ENCODE data around the gene PLXNA2.

The PLXNA2 gene

DNA sequence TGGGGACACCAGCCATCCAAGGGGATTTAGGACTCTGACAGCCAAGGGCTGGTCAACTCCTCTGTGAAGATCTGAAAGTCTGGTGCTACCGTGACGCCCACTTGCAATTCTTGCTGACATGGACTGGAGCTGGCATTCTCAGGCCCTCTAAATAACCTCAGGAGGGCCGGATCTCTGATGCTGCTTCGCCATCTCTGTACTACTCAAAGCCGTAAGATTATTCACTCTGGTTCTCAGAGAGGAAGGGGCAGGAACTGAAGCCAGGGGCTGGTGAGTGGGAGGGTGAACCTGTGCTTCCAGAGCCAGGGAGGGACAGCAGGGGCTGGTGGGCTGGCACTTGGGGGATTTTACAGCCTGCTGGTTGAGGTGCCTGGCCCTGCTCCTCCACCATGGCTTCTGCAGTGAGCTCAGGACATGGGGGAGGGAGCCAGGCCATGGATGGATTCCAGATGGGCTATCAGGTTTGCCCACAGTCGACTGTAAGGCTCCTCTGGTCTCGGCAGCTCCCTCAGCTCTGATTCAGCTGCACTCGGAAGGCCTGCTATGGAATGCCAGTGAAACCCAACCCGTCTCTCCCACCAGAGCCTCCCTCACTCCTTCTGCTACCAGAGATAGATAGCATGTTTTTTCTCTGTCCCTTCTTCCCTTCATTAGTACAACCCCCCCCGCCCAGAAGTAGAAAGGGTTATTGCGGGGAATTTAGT is 84.5 kb downstream of the PLXNA2 start:
- DNase-seq = no peak

DNA sequence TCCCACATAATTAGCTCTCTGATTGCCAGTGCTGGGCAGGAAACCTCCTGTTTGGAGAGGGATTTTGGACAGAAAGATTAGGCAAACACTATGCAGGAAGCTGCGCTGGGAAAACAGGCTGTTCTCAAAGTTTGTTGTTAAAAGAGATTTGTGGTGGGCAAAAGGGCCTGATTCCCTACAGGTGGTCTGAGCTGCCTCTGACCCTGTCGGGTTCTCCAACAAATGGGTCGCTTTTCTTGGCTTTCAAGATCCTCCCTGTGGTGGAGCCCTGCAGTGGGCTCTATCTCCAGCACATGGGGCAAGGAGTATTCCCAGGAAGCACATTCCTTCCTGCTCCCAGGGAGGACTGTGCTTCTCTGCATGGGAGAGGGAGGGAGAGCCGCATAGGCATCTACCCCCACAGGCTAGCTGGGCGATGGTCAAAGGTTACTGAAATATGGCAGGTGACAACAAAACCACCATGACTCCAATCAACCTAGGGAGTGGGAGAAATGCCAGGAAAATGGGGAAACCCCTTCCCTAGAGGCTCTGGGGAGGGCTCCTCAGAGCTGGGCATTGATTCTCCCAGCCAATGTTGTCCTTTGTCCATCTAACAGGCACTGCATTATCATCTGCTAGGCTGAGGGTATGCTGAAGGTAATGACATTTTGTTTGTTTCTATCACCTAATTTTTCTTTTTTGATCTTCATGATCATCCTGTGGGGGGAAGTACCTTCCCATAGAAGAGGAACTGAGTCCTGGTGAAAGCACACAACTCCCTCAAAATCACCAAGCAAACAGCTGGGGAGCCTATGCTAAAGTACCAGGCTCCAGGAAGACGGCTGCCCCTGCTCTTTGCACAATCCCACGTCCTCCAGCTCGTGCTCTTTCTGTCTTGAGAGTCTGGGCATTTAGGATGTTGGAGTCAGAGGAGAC is 85.3 kb downstream of the PLXNA2 start:
- no peak for DNase-seq

DNA sequence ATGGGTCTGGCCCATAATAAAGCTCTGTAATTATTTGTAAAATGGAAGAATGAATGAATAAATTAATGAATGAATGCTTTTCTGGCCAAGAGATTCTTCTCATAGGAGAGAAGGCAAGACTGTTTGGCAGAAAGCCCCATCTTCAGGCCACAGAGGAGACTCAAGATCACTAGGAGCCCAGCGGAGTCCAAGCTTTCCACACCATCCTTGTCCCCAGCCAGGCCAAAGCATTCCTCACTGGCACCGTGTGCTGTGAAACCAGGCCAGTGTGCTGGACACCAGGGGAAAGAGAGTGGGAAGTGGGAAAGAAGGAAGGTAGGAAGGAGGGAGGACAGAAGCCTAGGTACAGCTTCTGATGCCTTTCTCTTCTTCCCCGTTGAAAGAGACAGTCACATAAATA is 86.4 kb downstream of the PLXNA2 start:
- no peak for DNase-seq

DNA sequence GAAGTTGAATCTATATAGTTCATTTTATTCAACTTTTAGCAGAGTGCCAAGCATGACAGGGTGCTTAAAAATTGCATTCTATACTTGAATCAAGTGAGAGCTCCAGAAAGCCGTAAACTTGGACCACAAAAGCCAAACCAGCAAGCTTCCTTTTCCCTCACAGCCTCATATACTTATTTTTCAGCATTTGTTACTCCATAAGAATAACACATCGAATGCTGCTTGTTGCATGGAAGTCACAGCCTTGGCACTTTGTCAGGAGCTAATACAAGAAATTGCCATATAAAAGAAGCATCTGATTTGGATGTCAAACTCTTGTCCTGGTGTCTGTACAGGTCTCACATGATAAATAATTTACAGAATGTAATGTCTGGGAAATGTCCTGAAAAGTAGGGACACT is 87.4 kb downstream of the PLXNA2 start:
- DNase-seq = no peak

DNA sequence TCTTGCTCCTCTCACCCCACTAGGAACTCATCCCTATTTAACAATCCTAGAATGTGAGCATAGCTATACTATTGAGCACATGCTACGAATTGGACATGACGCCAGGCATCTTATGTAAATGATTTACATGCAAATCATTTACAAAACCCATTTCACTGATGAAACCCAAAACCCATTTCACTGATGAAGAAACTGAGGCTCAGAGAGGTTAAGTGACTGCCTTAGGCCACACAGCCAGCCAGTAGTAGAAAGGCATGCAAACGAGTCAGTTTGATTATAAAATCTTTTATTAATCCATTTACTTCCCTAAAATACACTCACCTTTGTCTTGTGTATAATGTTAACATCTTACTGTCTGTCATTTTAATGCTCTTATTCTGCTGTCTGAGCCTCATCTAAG is 87.9 kb downstream of the PLXNA2 start:
- DNase-seq = no peak

DNA sequence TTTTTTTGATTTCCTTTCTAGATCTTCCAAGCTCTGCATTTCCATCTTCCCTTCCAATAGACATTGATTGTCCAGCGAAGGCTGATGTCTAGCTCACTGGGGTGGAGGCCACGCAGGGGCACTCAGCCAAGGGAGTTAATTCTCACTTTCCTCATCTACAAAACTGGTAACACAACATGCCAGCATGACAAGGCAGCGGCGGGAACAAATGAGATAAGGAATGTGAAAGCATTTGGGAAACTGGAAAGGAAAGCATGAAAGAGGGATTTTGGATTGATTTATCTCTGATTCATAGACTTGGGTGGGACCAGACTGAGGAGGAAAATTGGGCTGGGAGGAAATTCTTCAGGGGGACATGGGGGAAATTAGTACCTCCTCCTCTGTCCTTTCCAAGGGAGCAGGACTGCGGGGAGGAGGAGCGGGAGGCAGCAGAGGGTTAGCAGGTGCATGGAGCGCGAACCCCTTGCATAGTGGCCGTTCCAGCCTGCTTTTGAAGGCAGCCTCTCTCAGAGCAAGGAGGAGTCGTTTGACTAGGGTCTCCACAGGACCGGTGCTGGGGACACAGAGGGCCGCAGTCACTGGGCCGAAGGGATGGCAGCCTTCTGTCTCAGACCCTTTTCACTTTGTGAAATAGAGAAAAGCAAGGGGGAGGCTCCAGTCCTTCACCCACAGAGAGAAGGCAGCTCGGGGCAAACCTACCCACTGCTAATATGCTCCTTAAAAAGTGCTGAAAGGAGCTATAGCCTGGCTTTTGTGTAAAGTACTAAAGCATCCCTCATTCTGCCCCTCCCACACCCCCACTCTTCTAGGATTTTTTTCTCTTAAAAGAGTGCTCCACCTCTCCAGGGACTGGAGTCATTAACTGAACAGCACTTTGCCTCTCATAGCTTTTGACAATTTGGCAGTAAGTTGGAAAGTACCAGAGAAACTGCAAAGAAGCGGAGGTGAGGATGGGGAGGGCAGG is 89.2 kb downstream of the PLXNA2 start:
- DNase-seq = no peak

DNA sequence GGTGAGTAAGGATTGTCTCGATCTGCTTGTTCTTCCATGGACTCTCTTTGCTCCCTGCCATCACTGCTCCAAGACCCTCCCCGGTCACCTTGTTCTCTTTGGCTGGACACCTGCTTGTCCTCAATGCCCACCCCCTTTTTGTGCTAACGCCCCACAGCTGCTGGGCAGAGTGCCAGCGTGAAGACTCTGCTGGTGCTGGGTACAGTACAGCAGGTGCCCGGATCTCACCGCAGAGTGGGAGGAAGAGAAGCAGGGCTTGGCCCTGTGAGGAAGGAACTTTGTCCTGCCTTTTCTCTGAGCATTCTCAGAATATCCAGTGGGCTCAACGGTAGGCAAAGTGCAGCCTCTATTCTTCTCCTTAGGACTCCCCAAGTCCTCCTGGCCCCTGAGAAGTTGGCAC is 90.1 kb downstream of the PLXNA2 start:
- DNase-seq = peak; percentile 64

DNA sequence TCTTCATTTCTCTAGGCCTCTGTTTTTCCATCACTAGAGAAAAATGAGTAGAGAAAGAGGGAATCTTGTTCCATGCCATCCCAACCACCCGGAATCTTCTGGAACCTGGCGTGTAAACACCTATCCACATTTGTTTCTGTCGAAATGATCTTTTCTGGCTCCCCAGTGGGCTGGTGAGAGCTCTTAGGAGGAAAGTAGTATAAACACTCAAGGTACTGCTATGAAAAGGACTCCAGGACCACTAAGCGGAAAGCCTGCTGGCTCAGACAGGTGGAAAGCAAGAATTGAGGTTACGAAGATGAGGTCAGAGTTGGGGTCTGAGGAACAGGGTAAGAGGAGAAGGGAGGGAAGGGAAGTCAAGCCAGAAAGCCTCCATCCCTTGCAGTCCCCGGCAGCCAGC is 90.8 kb downstream of the PLXNA2 start:
- no peak for DNase-seq

DNA sequence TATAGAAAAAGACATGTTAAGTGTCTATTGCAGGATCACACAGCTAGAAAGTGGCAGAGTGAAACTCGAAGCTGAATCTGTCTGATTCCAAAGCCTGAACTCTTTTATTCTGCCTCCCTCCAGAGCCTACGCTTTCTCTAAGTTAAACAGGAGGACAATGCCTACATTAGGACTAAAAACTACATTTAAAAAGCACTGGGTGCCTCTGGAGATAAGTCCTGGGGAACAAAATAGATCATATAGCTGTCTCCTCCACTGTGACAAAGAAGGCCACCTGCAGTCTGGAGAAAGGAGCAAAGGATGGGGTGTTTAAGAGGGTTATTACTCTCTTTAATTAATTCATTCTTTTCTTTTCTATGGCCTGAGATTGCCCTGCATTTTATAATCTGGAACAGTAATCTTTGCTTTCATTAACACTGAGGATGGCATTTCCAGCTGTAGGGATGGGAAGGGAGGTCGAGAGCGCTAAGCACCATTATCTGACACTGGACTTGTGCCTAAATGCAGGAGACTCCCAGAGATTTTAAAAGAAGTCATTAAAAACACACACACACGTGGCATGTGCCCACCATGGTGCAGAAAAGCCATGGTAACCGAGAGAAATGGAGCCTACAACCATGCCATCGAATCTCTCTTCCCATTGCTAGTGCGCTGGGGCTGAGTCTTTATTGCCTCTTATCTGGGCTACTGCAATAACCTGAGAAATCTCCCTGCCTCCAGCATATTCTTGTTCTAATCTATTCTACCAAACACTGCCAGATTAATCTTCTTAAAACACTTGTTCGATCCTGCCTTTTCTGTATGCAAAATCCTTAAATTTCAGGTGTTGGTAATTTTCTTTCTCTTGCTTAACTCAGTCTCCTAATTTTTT is 92.2 kb downstream of the PLXNA2 start:
- no peak for DNase-seq

DNA sequence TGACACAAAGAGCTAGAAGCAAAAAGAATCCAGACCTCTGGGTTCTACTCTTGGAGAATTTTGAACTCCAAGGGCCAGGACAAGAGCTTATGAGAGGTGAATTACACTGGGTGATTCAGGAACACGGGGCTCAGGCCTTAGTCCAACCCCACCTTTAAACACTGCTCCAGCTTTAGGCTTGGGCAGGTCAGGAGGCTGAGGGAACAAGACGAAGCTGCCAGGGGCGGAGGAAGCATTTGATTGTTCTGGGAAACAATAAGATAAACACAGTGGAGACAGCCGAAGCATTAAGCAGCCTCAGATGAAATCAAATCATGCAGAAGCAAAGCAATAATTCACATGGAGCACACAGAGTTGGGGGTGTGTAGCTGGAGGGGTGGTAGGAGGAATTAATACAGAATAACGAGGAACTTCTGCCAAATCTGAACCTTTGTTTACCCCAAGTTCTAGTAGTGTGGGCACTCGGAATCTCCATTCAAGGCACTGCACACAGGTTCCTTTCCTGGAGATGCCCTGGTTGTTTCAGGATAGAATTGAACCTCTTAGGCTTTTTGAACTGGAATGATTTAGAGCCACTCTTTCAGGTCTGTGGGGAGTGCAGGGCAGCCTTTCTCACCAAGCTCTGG is 93.2 kb downstream of the PLXNA2 start:
- DNase-seq = no peak

DNA sequence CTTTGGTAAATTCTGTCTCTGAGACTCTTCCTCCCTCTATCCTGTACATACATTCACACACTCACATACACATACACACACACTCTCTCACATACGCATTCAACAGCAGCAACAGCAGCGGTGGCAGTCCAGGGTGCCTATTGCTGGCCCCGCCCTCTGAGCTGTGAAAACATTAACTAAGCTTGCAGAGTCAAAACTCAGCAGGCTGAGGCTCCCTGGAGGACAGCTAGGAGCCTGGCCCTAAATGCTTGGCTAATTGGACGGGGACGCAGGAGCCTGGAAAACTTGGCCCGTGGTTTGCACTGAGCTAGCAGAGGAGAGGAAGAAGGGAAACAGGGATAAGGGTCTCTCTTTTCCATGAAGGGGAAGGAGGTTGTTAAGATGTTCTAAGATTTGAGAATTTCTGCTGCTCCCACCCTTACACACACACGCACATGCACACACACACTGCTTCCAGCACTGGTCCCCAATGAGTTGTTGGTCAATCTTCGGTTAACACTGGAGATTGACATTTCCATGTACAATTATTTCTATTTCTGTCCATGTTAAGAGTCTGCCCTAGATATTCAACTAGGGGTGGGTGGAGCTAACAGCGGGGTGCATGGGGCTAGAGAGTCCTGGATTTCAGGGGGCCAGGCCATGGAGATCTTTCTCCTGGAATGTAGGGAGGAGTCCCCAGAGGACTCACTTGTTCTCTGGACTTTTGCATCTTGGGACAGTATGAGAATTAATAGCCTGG is 94.2 kb downstream of the PLXNA2 start:
- DNase-seq = no peak

DNA sequence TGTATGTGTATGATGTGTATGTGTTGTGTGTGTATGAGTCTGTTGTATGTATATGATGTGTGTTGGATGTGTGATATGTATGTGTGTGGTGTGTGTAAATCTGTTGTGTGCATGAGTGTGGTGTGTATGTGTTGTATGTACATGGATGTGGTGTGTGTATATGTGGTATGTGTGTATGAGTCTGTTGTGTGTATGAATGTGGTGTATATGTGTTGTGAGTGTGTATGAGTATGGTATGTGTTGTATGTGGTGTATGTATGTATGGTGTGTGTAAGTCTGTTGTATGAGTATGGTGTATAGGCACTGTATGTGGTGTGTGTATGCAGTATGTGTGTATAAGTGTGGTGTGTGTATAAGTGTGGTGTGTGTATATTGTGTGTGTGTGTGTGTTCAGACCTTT is 95.0 kb downstream of the PLXNA2 start:
- DNase-seq = no peak

DNA sequence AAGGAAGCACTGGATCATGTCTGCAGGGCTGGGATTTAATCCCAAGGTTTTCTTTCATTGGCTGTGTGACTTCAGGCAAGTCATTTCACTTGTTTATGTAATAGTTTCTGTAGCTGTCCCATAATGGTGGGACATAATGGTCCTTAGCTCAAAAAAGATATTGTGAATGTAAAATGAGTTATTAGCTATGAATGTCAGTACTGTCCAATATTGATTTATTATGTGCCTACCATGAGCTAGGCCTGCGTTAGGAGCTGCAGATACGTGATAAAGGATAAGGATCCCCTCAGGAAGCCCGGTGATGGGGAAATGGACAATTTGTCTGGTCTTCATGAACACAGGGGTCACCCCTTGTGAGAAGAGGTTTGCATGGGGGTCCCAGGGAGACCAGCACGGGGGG is 95.8 kb downstream of the PLXNA2 start:
- no peak for DNase-seq

DNA sequence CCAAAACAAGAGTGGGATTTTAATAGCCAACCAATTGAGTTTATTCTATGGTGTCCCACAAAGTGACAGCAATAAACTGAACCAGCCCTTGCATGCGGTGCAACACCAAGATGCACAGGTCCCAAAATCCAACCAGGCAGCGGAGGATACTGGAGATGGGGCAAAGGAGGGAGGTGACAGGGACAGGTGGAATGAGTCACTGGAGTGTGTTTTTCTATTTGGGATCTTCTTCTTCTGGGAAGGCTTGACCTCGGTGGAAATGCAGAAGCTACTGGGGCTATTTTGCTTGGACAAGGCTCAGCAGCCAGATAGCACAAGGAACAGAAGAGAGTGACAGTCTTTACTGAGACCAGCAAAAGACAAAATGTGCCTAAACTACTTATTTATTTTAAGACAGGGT is 97.5 kb downstream of the PLXNA2 start:
- no peak for DNase-seq

DNA sequence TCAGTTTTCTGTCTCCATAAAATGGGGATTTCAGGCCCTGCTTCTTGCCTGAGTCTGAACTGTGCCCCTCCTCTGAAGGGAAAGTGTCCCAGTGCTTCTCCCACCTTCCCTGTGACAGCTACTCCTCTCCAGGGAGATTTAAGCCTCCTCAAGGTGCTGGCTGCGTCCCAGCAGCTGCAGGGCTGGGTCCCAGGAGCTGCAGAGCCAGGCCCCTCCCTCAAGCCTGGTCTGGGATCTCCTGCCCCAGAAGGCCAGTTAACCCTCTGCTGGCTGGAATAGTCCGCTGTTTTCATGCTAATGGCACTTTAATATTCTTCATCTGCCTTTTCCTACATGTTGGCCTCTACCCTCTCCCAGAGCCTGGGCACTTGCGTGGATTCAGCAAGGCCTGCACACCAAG is 99.0 kb downstream of the PLXNA2 start:
- DNase-seq = no peak

DNA sequence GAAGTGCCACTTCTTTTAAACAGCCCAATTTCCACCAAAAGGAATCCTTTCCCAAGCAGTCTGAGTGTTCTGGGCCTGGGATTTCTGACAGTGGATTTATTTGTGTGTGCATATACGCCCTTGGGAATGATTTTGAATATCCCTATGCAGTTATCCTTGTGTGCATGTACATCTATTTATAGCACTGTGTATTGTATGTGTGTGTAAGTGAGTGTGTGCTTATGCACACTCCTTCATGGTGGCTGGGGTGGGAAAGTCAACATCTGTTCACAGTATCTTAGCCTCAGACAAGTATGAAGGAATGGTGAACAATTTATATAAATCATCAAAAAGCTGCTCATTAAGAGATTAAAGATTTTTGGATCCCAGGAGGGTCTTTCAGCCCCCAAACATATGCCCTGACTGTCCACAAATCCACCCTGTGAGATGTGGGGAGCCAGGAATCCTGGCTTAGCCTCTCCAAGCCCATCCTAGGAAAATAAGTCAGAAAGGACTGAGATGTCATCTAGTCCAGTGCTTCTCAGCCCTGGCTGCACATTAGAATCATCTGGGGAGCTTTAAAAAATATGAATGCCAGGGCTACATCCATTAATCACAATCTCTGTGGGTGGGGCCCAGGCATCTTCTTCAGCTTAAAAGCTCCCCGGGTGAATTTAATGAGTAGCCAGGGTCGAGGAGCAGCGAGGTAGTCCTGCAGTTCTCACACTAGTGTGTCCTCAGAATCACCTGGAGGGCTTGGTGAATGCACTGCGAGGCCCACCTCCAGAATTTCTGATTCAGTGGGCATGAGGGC is 101.4 kb downstream of the PLXNA2 start:
- DNase-seq = no peak

DNA sequence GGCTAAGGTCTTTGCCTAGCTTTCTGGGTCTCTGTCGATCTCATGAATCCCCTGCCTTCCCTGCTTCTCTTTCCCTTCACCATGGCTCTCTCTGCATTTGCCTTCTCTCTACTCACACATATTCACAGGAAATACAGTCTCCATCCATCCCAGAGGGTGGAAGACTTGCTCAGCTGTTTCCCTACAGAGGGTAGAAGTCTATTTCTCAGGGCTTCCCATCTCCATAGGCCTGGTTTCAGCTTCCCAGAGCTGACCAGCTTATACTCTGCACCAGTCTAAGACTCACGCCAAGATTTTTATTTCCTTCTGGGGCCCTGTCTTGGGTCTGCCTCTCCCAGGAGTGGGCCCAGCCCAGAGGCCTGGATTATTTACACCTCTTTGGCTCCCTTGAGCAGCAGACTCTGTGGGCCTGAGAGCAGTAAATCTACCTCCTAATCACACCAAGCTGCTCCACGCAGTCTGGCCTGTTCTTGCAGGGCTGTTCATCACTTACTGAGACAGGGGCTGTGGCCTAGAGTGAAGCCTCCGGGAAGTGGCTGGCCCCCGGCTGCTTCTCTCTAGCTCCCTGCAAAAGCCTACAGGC is 102.5 kb downstream of the PLXNA2 start:
- no peak for DNase-seq

DNA sequence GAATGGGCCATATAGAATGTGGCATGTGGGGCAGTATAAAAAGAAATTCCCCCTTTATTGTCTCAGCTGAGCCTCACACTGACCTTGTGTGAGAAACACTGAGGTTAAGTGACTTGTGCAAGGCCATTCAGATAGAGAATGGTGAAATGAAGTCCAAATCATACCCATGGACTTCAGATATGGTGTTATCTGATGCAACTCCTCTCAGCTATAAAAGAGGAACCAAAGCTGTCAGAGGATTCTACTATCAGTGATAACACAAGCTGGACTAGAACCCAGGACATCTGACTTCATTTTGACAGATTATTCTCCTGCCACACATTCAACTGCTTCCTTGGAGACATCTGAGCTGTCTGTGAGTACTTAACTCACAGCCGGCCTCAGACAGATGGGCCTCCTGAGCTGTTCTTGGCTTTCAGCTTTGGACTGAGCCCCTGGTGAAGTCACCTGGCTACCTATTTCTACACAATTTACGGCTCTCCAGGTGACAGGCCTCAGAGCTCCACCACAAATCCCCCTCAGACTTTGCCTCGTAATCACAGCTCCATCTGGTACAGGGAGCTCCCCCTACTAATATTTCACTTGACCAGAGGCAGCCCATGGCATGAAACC is 104.6 kb downstream of the PLXNA2 start:
- no peak for DNase-seq

DNA sequence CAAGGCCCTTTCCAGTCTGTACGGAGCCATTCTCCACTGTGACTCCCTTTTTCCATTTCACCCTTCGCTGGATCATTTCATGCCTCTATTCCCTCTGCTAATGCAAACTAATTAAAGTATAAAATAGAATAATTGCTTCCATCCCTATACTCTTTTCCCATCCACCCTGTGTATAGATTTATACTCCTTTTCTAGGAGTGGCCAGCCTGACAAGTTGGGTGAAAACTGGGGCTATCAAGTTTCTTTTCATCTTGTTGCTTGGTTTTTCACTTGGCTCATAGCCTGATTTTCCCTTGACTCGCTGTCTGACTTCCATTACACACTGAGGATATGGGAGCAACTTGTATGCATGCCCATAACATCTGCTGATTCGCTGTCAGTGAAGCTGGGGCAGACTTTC is 107.0 kb downstream of the PLXNA2 start:
- DNase-seq = peak; percentile 29

Measured in DMS153 (cell line).